VCaP (cell line): Measurements from ENCODE around the gene TSNAX.
A peak's percentile ranks its signal among the peaks of the same experiment; 100 is the strongest.

Experiments used
- H3K27ac ChIP-seq: fragments of 450-650 bp; 2 replicates; pipeline ENCODE4 v1.5.1; 2017
- CTCF ChIP-seq: fragments of 450-650 bp; conservative IDR thresholded peaks from 2 replicates; pipeline ENCODE4 v1.5.1; 2017; ENCODE audit warnings: mild to moderate bottlenecking, moderate library complexity

TSNAX gene

GRCh38 chr1:231604276-231604621 is 75.8 kb downstream of the TSNAX start:
- peak; percentile 51 for TF ChIP-seq CTCF
- H3K27ac ChIP-seq, result peak overlapping the region; percentile 66; the same call in 1 of the 2 replicates

DNA sequence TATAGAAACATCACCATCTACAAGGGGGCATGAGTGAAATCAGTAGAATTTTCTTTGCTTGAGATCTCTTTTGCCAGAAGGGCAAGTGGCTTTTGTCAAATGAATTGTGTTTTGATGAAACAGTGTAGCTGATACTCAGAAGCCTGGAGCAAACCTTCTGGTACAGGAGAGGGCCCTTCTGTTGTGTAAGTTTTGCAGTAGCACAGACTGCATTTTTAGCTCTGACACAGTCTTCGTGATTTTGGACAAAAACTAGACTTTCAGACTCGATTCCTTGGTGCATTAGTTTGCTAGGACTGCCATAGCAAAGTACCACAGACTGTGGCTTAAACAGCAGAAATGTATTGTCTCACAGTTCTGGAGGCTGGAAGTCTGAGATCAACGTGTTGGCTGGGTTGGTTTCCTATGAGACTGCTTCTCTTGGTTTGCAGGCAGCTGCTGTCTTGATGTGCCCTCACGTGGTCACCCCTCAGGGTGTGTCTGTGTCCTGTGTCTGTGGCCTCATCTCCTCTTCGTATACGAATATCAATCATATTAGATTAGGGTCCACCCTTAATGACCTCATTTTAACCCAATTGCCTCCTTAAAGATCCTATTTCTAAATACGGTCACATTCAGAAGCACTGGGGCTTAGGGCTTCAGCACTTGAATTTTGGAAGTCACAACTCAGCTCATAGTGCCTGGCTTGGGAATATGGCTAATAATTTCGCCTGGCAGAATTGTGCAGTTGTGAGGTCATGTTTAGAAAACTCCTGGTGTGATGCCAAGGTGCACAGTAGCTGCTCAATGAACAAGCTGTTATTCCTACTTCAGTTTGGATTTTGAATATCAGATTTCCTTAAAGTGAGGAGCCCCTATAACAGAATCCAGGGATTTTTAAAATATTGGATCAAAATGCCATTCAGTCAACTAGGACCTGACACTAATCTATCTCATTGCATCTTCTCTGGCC is 77.0 kb downstream of the TSNAX start:
- H3K27ac ChIP-seq, result no peak overlapping the region
- TF ChIP-seq CTCF, result no peak

GRCh38 chr1:231606712-231607111 is 78.2 kb downstream of the TSNAX start:
- no peak overlapping the region for H3K27ac ChIP-seq
- TF ChIP-seq CTCF, result no peak

DNA sequence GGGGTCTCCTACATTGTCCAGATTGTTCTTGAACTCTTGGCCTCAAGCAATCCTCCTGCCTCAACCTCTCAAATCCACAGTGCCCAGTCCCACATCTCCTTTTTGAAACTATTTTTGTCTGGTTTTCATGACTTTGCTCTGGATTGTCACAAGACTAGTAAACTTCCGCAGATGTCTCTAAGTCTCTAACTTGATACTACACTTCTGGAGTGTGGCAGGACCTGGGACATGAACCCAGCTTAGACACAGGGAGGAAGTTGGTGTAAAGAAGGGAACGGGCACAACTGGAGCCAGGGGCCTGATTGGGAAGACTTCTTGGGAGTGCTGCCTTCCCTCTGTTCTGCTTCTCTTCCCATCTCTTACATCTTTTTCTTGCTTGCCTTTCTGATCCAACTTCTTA is 81.9 kb downstream of the TSNAX start:
- TF ChIP-seq CTCF, result no peak
- no peak overlapping the region for H3K27ac ChIP-seq

DNA sequence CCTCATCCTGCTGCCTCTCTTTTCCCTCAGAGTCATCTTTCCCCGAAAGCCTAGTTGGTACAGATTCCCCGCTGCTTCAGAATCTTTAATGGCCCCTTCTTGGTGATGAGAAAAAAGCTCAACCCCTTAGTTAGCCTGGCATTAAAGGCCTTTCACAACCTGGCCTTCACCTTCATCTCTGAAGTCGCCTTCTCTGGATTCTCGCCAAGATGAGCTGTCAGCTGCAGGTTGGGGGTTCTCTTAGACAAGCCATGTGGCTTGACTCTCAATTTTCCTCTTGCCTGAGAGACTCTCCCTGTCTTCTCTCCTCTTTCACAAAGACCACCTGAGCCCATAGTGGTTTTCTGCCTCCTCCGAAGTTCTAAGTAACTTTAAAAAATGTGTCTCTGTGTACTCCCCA is 82.6 kb downstream of the TSNAX start:
- no peak for TF ChIP-seq CTCF
- H3K27ac ChIP-seq, result no peak overlapping the region

DNA sequence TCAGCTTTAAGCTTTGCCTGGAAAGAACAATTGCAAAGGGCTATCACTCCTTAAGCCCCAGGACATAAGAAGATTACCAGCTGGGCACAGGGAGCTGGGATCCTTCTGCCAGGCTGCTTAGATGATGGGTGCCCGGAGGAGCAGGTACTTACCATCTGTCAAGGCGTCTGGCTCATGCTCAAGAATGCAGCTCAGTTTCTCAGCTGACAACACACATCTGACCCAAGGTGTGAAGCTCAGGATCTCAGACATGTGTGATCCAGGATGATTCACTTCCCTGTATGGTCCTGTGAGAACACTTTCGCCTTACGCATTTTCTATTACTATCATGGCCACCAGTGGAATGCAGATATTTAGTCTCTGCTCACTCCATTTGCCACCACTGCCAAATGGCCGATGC is 83.4 kb downstream of the TSNAX start:
- H3K27ac ChIP-seq, result no peak overlapping the region
- no peak for TF ChIP-seq CTCF

DNA sequence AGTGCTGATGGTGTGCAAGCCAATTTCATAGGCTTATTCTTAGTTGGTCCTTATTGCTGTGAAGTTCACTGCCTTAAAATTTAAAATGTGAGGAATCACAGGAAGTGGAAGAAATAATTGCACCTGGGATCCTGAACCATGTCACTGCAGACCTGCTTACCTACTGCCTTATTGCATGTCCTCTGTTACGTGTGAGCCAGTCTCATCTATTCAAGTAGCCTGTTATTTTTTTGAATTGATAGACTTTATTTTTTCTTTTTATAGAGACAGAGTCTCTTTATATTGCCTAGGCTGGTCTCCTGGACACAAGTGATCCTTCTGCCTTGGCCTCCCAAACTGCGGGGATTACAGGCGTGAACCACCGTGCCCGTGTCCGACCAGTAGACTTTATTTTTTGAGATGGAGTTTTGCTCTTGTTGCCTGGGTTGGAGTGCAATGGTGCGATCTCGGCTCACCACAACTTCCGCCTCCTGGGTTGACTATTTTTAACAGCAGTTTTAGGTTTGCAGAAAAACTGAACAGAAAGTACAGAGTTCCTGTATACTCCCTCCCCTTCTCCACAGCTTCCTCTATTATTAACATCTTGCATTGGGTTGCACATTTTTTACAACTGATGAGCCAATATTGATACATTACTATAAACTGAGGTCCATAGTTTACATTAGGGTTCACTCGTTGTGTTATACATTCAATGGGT is 84.1 kb downstream of the TSNAX start:
- H3K27ac ChIP-seq, result no peak overlapping the region
- no peak for TF ChIP-seq CTCF
